ENCODE results near the gene IL17C.

Gene IL17C

DNA sequence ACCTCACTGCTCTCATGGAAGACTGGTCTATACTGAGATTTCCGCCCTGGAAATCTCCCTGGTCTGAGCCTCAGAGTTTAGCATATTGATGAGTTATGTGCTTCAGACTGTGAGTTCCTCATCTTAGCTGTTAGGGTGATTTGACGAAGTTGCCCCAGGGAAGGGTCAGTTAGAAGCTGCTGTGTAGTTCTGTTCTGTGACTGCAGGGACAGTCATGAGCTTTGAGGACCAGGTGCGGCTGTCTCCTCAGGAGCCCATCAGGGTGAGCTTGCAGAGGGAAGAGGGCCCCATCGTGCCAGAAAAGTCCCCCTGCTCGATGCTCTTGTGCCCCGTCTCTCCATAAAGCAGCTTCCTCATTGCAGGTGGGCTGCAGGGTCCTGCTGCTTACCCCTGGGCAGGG is 28.3 kb upstream of the IL17C start:
- DNase-seq (ENCODE audit: low spot score), result no peak

DNA sequence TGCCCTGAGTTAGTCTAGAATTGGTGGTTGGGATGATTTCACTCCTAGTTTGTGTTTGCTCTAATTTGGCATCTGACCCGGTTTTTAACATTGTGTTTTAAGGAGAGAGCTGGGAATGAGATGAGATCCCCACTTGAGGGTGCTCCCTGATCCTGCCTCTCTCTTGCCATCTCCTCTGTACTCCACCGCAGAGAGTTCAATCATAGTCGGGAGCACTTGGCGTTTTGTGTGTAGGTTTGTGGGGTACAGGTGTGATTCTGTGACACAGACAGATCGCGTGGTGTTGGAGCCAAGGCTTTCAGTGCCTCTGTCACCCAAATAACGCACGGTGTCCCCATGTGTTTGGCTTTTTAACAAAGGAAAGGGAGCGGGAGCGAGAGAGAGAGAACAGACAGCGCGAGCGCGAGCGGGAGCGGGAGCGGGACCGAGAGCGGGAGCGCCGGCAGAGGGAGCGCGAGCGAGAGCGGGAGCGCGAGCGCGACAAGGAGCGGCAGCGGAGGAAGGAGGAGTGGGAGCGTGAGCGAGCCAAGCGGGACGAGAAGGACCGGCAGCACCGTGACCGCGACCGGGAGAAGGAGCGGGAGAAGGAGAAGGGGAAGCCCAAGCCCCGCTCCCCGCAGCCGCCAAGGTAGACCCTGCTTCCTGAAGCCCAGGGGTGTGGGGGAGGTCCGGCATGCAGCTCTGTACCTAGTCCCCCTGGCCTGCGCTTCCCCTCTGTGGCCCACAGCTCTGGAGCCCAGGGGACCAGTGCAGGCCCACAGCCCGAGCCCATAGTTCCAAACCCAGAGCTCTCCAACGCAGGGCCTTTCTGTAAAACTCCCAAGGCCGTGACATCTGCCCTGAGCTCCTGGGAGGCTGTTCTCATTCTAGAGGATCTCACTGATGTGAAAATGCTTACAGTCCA is 27.2 kb upstream of the IL17C start:
- no peak for DNase-seq (ENCODE audit: low spot score)

DNA sequence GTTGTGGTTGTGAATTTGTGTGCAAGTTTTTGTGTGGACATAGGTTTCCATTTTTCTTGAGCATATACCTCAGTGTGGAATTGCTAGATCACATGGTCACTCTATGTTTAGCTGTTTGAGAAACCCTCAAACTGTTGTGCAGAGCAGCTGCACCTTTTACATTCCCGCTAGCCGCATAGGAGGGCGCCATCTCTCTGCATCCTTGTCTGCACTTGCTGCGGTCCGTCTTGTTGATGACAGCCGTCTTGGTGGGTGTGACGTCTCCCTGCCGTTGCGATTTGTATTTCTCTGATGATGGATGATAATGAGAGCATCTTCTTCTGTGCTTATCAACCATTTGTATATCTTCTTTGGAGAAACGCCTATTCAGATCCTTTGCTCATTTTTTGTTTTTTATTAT is 25.1 kb upstream of the IL17C start:
- no peak for DNase-seq (ENCODE audit: low spot score)

DNA sequence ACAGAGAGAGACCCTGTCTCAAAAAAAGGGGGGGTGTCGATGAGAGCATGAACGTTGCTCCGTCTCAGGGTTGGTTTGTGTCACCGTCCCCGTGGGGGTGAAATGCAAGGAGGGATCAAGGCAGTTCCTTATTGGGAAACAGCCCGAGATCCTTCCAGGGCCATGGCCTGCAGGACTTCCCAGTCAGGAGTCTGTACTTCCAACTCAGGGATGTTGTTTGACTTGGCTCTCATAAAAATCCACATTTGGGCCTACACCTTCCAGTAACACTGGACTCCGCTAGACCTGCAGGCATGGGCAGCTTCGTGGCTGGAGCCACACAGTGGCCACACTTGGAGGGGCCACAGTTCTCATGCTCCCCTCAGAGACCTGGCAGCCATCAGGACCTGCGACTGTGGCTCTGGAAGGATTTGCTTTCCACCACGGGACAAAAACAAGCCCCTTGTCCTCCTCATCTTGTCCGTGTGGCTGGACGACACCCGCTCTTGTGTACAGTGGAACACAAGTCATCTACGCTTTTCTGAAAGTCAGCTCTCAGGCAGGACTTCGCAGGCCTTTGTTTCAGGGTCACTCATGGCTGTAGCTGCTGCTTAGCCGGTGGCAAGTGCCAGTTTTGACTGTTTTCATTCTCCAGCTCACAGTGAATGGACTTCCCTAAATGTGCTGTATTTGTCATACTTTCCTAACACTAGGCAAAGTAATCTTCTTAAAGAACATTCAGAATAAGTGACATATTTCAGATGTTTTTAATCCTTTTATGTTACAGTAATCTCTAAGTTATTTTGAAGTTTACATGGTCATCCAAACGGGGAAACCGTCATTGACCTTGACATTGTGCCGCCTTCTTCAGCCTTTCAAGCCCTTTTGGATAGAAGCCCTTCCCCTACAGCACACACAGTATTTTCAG is 24.2 kb upstream of the IL17C start:
- no peak for DNase-seq (ENCODE audit: low spot score)

DNA sequence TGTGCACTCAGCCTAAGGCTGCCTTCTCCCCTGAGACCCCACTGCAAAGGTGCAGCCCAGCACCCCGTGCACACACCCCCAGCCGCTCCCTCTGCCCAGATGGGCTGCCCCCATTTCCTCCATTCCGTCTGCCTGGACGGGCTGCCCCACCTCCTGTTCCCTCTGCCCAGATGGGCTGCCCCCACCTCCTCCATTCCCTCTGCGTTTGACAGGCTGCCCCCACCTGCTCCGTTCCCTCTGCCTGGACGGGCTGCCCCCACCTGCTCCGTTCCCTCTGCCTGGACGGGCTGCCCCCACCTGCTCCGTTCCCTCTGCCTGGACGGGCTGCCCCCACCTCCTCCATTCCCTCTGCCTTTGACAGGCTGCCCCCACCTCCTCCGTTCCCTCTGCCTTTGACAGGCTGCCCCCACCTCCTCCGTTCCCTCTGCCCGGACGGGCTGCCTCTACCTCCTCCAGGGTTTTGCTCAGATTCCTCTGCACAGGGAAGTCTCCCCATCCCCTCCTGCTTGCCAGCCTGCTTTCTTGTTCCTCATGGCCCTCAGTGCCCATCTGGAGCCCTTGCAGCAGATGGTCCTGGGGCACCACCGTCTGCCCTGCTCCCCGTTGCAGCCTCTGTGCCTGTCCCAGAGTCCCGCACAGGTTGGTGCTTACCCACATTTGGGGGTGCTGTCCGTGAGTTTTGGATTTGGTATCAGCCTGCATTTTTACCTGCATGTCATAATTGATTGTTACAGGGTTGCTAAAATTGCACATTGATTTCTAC is 23.4 kb upstream of the IL17C start:
- DNase-seq (ENCODE audit: low spot score), result no peak

DNA sequence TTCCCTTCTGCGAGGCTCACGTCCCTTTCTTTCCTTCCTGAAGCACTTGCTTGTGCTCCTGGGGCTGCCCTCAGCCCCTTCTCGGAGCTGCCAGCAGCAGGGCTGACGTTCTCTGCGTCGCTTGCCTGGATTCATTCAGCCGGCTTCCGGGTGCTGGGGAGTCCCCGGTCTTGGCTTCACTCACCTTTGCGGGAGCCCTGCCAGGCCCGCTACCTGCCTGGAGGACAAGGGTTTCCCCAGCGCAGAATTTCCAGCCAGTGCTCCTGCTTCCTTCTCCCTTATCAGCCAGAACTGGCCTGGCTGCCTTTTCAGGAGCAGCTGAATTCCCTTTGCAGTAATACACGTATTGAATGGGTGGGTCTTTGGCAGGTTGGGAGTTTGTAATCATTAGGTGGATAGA is 22.1 kb upstream of the IL17C start:
- DNase-seq (ENCODE audit: low spot score), result no peak

DNA sequence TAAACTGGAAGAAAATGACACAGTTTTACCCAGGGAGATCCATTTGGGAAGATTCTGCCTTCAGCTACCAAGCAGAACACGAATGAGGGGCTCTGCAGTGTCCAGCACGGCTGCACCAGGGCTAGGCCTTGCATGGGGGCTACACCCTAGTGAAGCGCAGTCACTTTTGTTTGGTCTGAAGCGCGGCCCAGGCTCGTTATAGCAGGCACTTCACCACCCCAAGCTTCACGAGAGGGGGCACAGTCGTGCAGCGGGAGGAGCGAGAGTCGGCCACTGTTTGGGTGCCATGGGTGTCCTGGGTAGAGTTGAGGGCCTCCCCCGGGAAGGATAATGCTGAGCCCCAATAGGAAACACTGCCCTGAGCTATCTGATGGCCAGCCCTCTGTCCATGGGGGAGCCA is 21.6 kb upstream of the IL17C start:
- DNase-seq (ENCODE audit: low spot score), result no peak

DNA sequence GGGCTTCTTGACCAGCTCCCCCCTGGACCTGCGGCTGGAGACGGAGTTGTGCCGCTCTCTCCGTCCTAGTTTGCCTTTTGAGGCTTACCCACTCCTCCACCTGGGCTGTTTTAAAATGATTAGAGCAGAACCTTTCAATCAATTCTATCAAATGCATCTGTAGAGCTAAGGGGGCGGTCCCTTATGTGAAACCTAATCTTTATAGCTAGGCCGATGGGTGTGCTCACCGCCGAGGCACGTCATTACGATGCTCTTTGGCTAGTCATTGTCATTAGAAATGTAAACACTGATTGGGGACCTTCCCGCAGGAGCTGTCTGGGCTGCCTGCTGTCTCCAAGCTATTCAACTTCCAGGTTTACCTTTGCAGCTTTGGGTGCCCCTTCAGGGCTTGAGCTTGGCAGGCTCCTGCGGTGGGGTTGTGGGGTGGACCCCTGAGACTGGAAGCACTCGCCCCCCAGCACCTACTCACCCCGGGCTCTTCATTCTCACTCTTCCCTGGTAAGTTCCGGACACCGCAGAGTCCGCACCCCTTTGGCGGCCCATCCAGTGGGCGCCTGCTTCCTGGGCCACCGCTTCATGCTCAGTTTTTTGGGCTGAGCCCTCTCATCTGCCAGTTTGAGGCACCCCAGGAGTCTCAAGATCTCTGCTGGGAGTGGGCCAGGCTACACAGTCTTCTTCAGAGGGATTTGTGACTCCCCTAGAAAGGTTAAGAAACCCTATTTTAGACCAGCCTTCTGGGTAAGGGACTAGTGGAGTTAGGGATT is 20.9 kb upstream of the IL17C start:
- DNase-seq (ENCODE audit: low spot score), result no peak

DNA sequence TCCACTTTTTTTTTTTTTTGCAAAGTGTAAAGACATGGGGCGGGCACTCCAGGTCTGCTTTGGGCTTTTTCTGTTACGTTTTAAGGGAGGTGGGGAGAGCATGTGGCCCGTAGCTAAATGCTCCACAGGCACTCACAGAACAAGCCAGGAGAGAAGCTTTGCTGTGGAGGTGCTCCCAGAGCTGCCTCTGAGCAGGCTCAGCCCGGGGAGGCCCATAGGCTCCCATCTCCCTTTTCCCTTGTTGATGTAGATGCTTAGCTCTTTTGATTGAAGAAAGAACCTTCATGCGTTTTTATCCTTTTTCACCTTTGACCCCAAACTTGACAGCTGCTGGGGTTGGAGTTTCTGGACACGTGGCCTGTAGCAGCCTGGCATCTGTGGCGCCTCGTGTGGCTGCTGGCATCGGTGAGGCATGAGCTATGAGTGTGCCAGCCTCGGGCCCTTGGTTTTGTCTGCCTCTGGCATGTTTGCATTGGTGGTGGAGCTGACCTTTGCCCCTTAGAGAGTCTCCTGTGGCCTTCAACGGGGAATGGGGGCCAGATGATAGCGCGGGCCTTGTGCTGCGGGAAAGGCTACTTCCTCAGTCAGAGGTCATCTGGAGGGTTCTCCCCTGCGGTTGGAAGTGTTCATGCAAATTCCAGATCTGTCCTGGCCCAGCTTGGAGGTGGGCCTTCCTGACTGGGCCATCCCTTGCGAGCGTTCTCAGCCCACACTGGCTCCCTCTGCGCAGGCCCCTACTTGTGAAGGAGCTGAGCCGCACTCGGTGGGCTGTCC is 20.0 kb upstream of the IL17C start:
- no peak for DNase-seq (ENCODE audit: low spot score)

DNA sequence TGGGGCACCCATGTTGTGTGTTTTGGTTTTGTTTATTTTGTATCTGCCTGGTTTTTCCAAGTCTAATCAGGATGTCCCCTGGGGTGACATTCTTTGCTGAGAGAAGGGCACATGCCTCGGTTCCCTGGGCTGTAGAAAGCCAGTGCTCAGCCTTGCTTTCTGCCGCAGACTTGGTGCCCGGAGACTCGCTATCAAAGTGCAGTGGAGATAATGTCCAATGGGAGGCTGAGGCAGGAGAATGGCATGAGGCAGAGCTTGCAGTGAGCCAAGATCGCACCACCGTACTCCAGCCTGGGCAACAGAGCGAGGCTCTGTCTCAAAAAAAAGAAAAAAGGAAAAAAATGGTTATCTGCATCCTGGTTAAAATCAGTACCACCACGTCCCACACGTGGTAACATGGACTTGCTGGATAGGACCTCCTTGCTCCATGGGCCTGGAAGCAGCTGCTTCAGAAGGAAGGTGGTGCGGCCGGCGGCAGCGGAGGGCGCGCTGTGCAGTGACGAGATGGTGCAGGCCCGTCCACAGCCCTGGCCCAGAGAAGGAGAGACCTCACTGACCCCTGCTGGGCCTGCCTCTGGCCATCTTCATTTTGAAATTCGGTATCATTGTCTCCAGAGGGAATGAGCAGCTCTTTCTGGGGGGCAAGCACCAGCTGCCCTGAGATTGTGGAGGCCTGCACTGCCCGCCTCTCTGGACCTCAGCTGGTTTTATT is 19.3 kb upstream of the IL17C start:
- no peak for DNase-seq (ENCODE audit: low spot score)

DNA sequence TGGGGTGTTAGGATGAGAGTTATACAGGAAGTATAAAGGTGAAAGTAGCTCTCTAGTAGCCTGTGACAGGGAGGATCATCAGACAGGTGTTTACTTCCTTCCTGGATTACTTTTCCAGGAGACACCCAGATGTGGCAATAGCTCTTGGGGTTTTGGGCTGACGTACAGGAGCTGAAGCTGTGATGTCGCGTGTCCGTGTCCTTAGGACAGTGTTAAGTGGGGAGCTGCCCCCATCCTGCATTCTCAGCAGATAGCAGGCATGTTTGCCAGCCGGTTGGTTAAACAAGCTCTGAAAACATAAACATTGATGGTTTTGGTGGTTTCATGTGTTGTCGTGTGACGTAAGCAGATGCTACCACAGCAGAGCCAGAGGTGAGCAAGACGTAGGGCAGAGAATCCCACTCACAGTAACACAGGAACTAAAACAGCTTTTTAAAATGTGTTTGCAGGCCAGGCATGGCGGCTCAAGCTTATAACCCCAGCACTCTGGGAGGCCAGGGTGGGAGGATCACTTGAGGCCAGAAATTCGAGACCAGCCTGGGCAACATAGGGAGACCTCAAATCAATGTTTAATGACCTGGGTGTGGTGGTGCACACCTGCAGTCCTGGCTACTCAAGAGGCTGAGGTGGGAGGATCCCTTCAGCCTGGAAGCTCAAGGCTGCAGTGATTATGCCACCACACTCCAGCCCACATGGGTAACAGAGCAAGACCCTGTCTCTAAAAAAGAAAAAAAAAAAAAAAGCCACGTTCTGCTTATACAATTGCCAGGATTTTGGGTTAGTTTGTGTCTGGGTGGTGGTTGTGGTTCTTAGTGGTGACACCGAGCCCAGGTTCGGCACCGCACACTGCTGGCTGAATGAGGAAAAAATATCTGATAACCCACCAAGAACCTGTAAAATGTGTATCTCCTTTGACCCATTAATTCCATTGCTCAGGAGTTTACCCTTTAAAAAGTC is 18.2 kb upstream of the IL17C start:
- peak; percentile 74 for DNase-seq (ENCODE audit: low spot score)

DNA sequence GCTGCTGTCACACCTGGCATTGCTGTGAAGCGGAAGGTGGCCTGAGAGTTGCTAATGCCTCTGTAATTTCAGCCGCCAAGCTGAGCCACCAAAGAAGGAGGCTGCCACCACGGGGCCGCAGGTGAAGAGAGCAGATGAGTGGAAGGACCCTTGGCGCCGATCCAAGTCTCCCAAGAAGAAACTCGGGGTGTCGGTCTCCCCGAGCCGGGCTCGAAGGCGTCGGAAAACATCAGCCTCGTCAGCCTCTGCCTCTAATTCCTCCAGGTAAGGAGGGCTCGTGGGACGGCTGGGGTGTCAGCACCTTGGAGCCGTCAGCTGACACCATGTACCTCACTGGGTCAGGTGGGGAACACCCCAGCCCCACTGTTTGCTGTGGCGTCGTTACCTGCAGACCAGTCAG is 16.2 kb upstream of the IL17C start:
- DNase-seq (ENCODE audit: low spot score), result no peak

DNA sequence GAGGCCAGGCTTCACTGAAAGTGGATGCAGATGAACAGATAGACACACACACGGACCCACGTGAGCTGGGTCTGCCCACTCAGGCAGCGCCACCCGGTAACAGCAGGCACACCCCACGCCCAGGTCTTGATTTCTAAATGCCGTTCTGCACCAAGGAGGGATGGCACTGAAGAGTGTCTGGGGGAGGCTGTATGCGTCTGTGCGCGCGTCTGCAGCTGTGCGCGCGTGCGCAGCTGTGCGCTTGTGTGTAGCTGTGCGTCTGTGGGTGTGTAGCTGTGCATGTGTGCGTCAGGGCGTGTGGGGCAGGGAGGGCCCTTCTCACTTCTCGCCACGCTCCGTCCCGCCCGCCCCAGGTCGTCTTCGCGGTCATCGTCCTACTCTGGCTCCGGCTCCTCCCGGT is 15.5 kb upstream of the IL17C start:
- DNase-seq (ENCODE audit: low spot score), result no peak

DNA sequence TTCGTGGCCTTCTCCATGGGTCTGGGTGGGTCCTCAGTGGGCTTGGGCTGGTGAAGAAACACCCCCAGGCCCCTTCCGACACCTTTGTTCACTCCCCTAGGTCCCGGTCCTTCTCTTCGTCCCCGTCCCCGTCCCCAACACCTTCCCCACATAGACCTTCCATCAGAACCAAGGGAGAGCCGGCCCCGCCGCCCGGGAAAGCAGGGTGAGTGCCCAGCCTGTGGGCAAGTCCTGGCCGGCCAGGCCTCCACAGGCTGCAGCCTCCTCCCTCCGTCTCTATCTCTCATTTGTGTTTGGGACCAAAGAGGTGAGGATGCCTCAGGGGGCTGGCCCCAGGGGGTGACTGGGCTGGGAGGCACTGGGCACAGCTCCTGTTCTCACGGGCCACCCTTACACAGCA is 14.5 kb upstream of the IL17C start:
- DNase-seq (ENCODE audit: low spot score), result no peak

DNA sequence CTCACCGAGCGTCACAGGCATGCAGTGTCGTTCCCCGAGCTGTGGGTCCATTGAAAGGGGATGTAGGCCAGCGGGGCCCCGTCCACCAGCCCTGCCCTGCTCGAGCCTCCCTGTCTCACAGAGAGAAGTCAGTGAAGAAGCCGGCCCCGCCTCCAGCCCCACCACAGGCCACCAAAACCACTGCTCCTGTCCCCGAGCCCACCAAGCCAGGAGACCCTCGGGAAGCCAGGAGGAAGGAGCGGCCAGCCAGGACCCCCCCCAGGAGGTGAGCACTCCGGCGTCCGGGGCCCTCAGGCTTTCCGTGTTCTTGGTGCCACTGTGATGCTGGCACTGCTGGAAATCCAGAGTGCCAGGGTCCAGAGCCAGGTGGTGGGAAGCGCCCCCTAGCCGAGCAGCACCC is 13.9 kb upstream of the IL17C start:
- no peak for DNase-seq (ENCODE audit: low spot score)

DNA sequence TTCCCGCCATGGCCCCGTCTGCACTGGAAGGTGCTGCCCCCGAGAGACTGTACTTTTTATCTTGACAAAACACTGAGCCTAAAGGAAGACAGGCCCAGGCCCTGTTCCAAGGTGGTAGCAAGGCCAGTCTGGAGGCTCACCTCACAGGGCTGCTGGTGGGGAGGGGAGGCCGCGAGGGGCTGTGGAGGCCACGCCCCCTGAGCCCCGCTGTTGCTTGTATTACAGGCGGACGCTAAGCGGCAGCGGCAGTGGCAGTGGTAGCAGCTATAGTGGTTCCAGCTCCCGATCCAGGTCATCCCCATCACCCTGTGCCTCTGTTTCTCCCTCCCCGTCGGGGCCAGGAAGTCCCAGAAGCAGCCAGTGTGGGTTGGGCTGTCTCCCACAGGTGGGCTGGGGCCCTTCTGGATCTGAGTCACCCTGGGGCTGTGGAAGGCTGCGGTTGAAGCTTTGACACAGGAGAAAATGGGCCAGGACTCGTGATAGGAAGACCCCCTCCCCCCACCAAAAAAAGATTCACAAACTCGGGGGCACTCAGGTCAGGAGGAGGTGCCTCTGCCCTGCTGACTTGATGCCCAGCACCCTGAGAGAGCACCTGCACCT is 13.3 kb upstream of the IL17C start:
- DNase-seq (ENCODE audit: low spot score), result no peak

DNA sequence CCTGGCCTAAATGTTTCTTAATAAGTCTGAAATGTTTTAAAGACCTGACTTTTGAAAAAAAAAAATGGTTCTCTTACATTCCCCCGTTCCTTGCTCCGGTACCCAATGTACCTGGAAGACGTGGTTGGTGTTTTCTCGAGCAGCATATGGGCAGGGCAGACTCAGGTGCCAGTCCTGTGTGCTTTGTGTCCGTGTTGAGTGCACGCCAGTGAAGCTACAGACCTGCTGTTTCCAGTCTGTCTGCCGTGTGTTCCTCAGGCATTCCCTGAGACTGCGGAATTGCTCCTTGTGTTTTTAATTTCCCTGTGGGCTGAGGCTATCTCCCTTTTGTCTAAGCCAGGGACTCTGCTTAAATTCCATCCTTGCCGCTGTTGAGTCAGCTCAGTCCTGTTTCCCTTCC is 11.7 kb upstream of the IL17C start:
- no peak for DNase-seq (ENCODE audit: low spot score)

DNA sequence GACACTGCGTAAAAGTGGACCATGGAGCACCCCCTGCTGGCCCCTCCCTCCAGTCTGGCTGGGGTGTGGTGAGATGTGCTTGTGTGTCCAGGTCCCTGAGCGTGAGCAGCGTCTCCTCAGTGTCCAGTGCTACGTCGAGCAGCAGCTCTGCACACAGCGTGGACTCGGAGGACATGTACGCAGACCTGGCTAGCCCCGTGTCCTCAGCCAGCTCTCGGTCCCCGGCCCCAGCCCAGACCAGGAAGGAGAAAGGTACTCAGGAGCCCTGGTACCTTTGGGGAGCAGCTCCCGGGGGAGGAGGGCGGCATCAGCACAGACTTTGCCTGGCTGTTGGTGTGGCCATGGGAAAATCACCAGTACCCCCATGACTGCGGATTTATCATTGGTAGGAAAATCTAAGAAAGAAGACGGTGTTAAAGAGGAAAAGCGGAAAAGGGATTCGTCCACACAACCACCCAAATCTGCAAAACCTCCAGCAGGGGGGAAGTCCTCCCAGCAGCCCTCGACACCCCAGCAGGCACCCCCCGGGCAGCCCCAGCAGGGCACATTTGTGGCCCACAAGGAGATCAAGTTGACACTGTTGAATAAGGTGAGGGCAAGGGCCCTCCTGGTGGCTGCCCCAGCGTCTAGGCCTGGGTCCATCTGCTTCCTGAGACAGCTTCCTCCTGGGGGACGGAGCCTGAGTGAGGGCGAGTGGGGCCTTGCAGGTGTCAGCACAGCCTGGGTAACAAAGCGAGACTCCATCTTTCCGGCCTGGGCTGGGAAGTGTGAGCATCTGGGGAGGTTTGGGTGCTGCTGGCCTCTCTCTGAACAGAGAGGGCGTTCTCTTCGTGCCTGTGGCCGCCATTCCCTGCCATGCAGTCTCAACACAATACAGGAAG is 10.6 kb upstream of the IL17C start:
- no peak for DNase-seq (ENCODE audit: low spot score)

All from CD4-positive, alpha-beta T cell treated with Interleukin-15 for 4 hours (primary cell).